Gastrocnemius medialis (tissue), 4 donors: ENCODE results near the gene LGALS3BP. TPM values are rescaled to one million over a fixed set of nuclear protein-coding genes. Genes with fewer than 3 reads are reported as not detected.
"Not testable (repeated sequence)": the region's sequence is repeated elsewhere in the genome, so short reads cannot be mapped to it uniquely, and the experiment has no call there.

Experiments
- ATAC-seq, 2 donors: fragments of 150-250 bp; one replicate each; pipeline ENCODE4 v1.9.1; 2016
- DNase-seq, 2 donors: peaks; one replicate each; pipeline ENCODE4 v3.0.0-alpha.2; 2019
- H3K27ac ChIP-seq, 4 donors: fragments of 200-600 bp; sonication (generic); 1 replicate in 1 of 4; 2 replicates in 3 of 4; pipeline ENCODE4 v1.5.1; 2016 to 2018; ENCODE audit warnings: mild to moderate bottlenecking in 2 of 4, moderate library complexity in 1 of 4
- H3K27me3 ChIP-seq, 3 donors: fragments of 200-600 bp; sonication (generic) in 2 of 3; 1 replicate in 1 of 3; 2 replicates in 2 of 3; pipeline versions ENCODE4 v1.5.1 to v1.6.0; 2016 to 2019; ENCODE audit warnings: mild to moderate bottlenecking in 1 of 3, moderate library complexity in 1 of 3
- H3K36me3 ChIP-seq, 2 donors: fragments of 200-600 bp; sonication (generic) in 1 of 2; one replicate each; pipeline ENCODE4 v1.5.1; 2017 to 2018
- H3K4me1 ChIP-seq, 2 donors: fragments of 200-600 bp; sonication (generic) in 1 of 2; one replicate each; pipeline ENCODE4 v1.5.1; 2016 to 2017; ENCODE audit warnings: mild to moderate bottlenecking in 2 of 2
- H3K4me3 ChIP-seq, 4 donors: fragments of 200-600 bp; sonication (generic) in 3 of 4; 1 replicate in 1 of 4; 2 replicates in 3 of 4; pipeline ENCODE4 v1.5.1; 2016 to 2019; ENCODE audit warnings: mild to moderate bottlenecking in 2 of 4
- H3K9me3 ChIP-seq, 3 donors: fragments of 200-600 bp; sonication (generic) in 2 of 3; 1 replicate in 1 of 3; 2 replicates in 2 of 3; pipeline ENCODE4 v1.5.1; 2016 to 2019
- CTCF ChIP-seq, 5 experiments: fragments of 450-650 bp in 3 of 5; fragments of 200-600 bp in 2 of 5; sonication (generic) in 2 of 5; IDR thresholded peaks in 4 of 5; conservative IDR thresholded peaks in 1 of 5; 1 replicate in 4 of 5; 2 replicates in 1 of 5; pipeline ENCODE4 v1.5.1; 2016 to 2019; ENCODE audit warnings: antibody characterized with exemption in 5 of 5, mild to moderate bottlenecking in 3 of 5, moderate library complexity in 3 of 5
- POLR2A ChIP-seq, 2 donors: fragments of 450-650 bp; IDR thresholded peaks; one replicate each; pipeline ENCODE4 v1.6.1; 2017; ENCODE audit warnings: antibody characterized with exemption in 2 of 2, mild to moderate bottlenecking in 2 of 2, moderate library complexity in 2 of 2
- in situ Hi-C, 4 donors: fragments of 200-750 bp; cut with MboI; loops; one replicate each; pipeline versions ENCODE4 v1.15.0 to v1.8.0; 2017; ENCODE audit warnings: low sequenced_read_pairs in 4 of 4
- intact Hi-C: fragments of 100-400 bp; cut with DNase I; formaldehyde crosslinking; loops from one replicate; pipeline ENCODE4 v1.15.1; 2023; ENCODE audit warnings: low total_unique reads
- total RNA-seq, 4 donors: library from RNA; depleted of rRNA; stranded (reverse); fragments of >200 nt; gene quantifications; one replicate each; pipeline versions ENCODE4 v1.1.0 to v1.2.3, GENCODE V29; 2016

LGALS3BP gene
- total RNA-seq, 4 donors from 2014 or later: 15.0 to 45.9 (median 23.0) TPM

- DNase-seq (peak in 1 of 2 donors; percentile 37), ATAC-seq (peak in 1 of 2 donors; percentile 13)
- Histone ChIP-seq H3K9me3 (no peaks in the 10 kb centered on the region), H3K4me1 (peaks cover 62 to 78% of the 10 kb centered on the region in 2 donors), H3K27me3 (no peaks in the 10 kb centered on the region), H3K36me3 (no peaks in the 10 kb centered on the region), H3K27ac (peak within 1 kb of the TSS; percentile 63 to 83 (median 78)), H3K4me3 (peak within 1 kb of the TSS; percentile 59 to 79 (median 64))
- intact Hi-C loops: loop anchor here (5.0 kb wide), 2 partner anchors 53 to 1098 kb away; no protein-coding TSS in a partner anchor
- in situ Hi-C loops: no loop called here
- TF ChIP-seq POLR2A (IDR thresholded peaks at IDR 0.05) (peak; percentile 13 to 37), CTCF (IDR thresholded peaks at IDR 0.05 in 4 of 5, conservative IDR thresholded peaks at IDR 0.05 in 1 of 5) (peak; percentile 48 to 73 (median 55))
Observed at GRCh38 chr17:79023886-79024771, 44.4 kb upstream of the LGALS3BP start, which contains the start of gene C1QTNF1. Gene C1QTNF1, plus strand, starts transcription at chr17:79024169. Its CDS starts 19,800 bp downstream, at chr17:79043969.

- Histone ChIP-seq H3K27me3 (no peaks in the 10 kb centered on the region), H3K9me3 (no peaks in the 10 kb centered on the region), H3K4me3 (peak overlapping the region; percentile 59 to 79 (median 64)), H3K36me3 (no peaks in the 10 kb centered on the region), H3K27ac (peak overlapping the region; percentile 63 to 83 (median 78)), H3K4me1 (peaks cover 59 to 76% of the 10 kb centered on the region in 2 donors)
- in situ Hi-C loops (no loop called here), intact Hi-C loops (loop anchor here (5.0 kb wide), 2 partner anchors 54 to 1099 kb away; no protein-coding TSS in a partner anchor)
- TF ChIP-seq CTCF (IDR thresholded peaks at IDR 0.05 in 4 of 5, conservative IDR thresholded peaks at IDR 0.05 in 1 of 5): no peak
- TF ChIP-seq POLR2A (IDR thresholded peaks at IDR 0.05): no peak
- ATAC-seq (no peak), DNase-seq (peak in 1 of 2 donors; percentile 10)
Observed at GRCh38 chr17:79023180-79023705, 43.5 kb upstream of the LGALS3BP start.

GRCh38 chr17:79022507-79022991, 42.8 kb upstream of the LGALS3BP start:
- H3K9me3 ChIP-seq: no peaks in the 10 kb centered on the region
- H3K4me1 ChIP-seq: peaks cover 52 to 71% of the 10 kb centered on the region in 2 donors
- no peak overlapping the region for H3K4me3 ChIP-seq
- intact Hi-C loops (loop anchor here (5.0 kb wide), 2 partner anchors 55 to 1100 kb away; no protein-coding TSS in a partner anchor), in situ Hi-C loops (no loop called here)
- H3K27me3 ChIP-seq: no peaks in the 10 kb centered on the region
- no peaks in the 10 kb centered on the region for H3K36me3 ChIP-seq
- DNase-seq (peak in 1 of 2 donors; percentile 48), ATAC-seq (peak in 1 of 2 donors; percentile 3)
- TF ChIP-seq POLR2A (IDR thresholded peaks at IDR 0.05) (peak in 1 of 2 donors; percentile 9), CTCF (IDR thresholded peaks at IDR 0.05 in 4 of 5, conservative IDR thresholded peaks at IDR 0.05 in 1 of 5) (no peak)
- peak overlapping the region; percentile 63 to 83 (median 78) for H3K27ac ChIP-seq

- Histone ChIP-seq H3K27ac (peak overlapping the region; percentile 34 to 83 (median 78)), H3K4me1 (peaks cover 47 to 65% of the 10 kb centered on the region in 2 donors), H3K4me3 (peak overlapping the region in 1 of 4 donors; percentile 3)
- H3K27me3 ChIP-seq, H3K36me3 ChIP-seq, ATAC-seq, in situ Hi-C loops, H3K9me3 ChIP-seq: not testable (repeated sequence)
- DNase-seq: peak in 1 of 2 donors; percentile 3
- intact Hi-C loops: loop anchor here (5.0 kb wide), 2 partner anchors 55 to 1100 kb away; no protein-coding TSS in a partner anchor
Observed at GRCh38 chr17:79021929-79022328, 42.2 kb upstream of the LGALS3BP start.
